Spleen (tissue), 7 donors: ENCODE results near the gene PHACTR2.

Experiments
- POLR2A ChIP-seq, 3 donors: fragments of 450-650 bp; IDR thresholded peaks; one replicate each; pipeline ENCODE4 v1.5.1; 2017; ENCODE audit warnings: antibody characterized with exemption in 3 of 3, mild to moderate bottlenecking in 1 of 3
- POLR2AphosphoS5 ChIP-seq, 3 donors: sonication (generic); formaldehyde crosslinking; IDR thresholded peaks; one replicate each; pipeline ENCODE4 v1.5.1; 2017; ENCODE audit warnings: antibody characterized with exemption in 3 of 3
- TF ChIP-seq, protein P1 (sequence below), 11 experiments: fragments of 200-600 bp in 7 of 11; fragments of 450-650 bp in 4 of 11; sonication (generic) in 4 of 11; IDR thresholded peaks in 8 of 11; conservative IDR thresholded peaks in 3 of 11; 1 replicate in 7 of 11; 2 replicates in 4 of 11; pipeline versions ENCODE4 v1.4.0 to v1.8.0; 2016 to 2021; ENCODE audit warnings: antibody characterized with exemption in 11 of 11, inconsistent platforms in 4 of 11, mild to moderate bottlenecking in 1 of 11
- donor health status: DM: no; HTN: no; CAD: no; lungs with moderate emphysema.
- donor health status: DM: no; HTN: no; CAD: no.
- donor health status: DM: no; HTN: no; CAD: no.

DNA sequence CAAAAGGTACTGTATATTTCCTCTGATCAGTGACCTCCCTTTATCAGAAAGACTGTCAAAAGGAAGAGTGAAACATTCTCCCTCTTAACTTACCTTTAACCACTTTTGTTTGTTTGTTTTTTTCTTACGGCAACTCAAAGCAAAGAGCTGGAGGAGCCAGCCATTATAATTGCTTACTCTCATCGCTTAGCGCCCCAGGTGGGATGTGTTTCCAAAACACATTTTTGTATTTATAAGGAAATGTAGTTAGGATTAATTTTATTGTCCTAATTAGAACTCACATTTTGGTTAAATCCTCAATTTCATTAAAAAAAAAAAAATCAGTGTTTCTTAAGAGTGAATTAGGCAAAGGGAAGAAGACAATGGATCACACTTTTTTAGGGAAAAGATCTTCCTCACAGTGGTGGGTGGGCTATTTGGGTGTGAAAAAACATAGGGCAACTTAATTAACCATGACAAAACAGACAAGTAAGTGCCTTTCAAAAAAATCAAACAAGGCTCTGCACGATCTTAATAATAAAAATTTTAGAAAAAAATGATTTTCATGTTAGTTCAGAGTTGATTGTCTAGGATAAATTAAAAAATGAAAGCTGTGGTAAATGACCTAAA, 1.2 kb upstream of the PHACTR2 start:
- TF ChIP-seq, protein P1, sequence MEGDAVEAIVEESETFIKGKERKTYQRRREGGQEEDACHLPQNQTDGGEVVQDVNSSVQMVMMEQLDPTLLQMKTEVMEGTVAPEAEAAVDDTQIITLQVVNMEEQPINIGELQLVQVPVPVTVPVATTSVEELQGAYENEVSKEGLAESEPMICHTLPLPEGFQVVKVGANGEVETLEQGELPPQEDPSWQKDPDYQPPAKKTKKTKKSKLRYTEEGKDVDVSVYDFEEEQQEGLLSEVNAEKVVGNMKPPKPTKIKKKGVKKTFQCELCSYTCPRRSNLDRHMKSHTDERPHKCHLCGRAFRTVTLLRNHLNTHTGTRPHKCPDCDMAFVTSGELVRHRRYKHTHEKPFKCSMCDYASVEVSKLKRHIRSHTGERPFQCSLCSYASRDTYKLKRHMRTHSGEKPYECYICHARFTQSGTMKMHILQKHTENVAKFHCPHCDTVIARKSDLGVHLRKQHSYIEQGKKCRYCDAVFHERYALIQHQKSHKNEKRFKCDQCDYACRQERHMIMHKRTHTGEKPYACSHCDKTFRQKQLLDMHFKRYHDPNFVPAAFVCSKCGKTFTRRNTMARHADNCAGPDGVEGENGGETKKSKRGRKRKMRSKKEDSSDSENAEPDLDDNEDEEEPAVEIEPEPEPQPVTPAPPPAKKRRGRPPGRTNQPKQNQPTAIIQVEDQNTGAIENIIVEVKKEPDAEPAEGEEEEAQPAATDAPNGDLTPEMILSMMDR (IDR thresholded peaks at IDR 0.05 in 8 of 11, conservative IDR thresholded peaks at IDR 0.05 in 3 of 11) = no peak
- no peak for TF ChIP-seq POLR2AphosphoS5 (IDR thresholded peaks at IDR 0.05)
- TF ChIP-seq POLR2A (IDR thresholded peaks at IDR 0.05) = no peak
